ENCODE results near the gene PDGFB. TPM values are rescaled to one million over a fixed set of nuclear protein-coding genes. Genes with fewer than 3 reads are reported as not detected.

PDGFB gene
- total and polyA plus RNA-seq, 7 donors = 1.4 to 9.6 (median 5.5) TPM

DNA sequence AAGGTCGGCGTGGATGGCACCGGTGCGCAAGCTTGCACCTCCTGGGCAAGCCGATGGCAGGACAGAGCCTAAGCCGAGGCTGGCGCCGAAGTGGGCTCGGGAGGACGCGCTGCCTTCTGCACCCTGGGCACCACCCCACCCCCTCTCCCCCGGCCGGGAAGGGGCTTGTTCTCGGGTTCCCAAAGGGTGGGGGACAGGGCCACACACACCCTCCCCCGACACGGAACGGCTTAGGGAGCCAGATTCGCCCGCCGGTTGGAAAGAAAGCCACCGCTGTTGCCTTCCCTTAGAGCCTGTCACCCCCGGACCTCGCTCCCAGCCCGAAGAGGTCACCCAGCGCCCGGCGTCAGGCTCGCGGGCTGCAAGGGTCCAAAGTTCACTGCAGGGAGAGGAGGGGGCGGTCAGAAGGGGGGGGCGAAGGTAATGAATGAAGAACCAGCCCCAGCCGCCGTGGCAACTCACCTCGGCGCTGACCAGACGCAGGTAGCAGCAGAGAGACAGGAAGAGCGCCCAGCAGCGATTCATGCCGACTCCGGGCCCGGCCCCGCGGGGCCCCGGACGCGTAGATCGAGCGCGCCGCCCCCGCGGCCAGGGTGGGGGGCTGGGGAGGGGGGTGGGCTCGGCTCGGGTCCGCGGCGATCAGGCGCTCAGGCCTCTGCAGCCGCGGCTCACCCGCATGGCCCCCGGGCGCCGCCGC lies 1.2 kb downstream of the PDGFB start:
- no peak for DNase-seq
- H3K27ac ChIP-seq = peak overlapping the region; percentile 67 to 76 (median 70)
- intact Hi-C loops (cut with DNase I) = loop anchor here (5.0 kb wide), 2 partner anchors 69 to 71 kb away; no protein-coding TSS in a partner anchor
- peaks cover 0 to 56% (median 47%) of the 10 kb centered on the region in 4 donors for H3K4me1 ChIP-seq
- H3K27me3 ChIP-seq = peaks cover 21 to 65% (median 56%) of the 10 kb centered on the region in 3 donors
- H3K9me3 ChIP-seq = no peaks in the 10 kb centered on the region
- no peaks in the 10 kb centered on the region for H3K36me3 ChIP-seq
- no peak for TF ChIP-seq POLR2A (IDR thresholded peaks at IDR 0.05)
- TF ChIP-seq EP300 (IDR thresholded peaks at IDR 0.05) = no peak
- no peak for TF ChIP-seq POLR2AphosphoS5 (IDR thresholded peaks at IDR 0.05)
- no peak for TF ChIP-seq CTCF (IDR thresholded peaks at IDR 0.05)
- 1% methylated on average over 65 of the region's 65 CpGs for WGBS, 2 donors
- peak overlapping the region; percentile 32 to 57 (median 48) for H3K4me3 ChIP-seq

GRCh38 chr22:39242595-39243438 lies 2.0 kb downstream of the PDGFB start:
- Histone ChIP-seq H3K9me3 (no peaks in the 10 kb centered on the region), H3K27me3 (peaks cover 21 to 57% (median 56%) of the 10 kb centered on the region in 3 donors), H3K36me3 (no peaks in the 10 kb centered on the region), H3K4me3 (peak overlapping the region; percentile 32 to 57 (median 48)), H3K4me1 (peaks cover 0 to 60% (median 50%) of the 10 kb centered on the region in 4 donors), H3K27ac (peak overlapping the region; percentile 67 to 76 (median 70))
- intact Hi-C loops (cut with DNase I) = loop anchor here (5.0 kb wide), 2 partner anchors 69 to 71 kb away; no protein-coding TSS in a partner anchor
- WGBS, 2 donors = 1 to 2% methylated on average over 78 of the region's 78 CpGs
- DNase-seq = no peak
- TF ChIP-seq CTCF (IDR thresholded peaks at IDR 0.05) = no peak
- TF ChIP-seq EP300 (IDR thresholded peaks at IDR 0.05) = no peak
- no peak for TF ChIP-seq POLR2AphosphoS5 (IDR thresholded peaks at IDR 0.05)
- no peak for TF ChIP-seq POLR2A (IDR thresholded peaks at IDR 0.05)

DNA sequence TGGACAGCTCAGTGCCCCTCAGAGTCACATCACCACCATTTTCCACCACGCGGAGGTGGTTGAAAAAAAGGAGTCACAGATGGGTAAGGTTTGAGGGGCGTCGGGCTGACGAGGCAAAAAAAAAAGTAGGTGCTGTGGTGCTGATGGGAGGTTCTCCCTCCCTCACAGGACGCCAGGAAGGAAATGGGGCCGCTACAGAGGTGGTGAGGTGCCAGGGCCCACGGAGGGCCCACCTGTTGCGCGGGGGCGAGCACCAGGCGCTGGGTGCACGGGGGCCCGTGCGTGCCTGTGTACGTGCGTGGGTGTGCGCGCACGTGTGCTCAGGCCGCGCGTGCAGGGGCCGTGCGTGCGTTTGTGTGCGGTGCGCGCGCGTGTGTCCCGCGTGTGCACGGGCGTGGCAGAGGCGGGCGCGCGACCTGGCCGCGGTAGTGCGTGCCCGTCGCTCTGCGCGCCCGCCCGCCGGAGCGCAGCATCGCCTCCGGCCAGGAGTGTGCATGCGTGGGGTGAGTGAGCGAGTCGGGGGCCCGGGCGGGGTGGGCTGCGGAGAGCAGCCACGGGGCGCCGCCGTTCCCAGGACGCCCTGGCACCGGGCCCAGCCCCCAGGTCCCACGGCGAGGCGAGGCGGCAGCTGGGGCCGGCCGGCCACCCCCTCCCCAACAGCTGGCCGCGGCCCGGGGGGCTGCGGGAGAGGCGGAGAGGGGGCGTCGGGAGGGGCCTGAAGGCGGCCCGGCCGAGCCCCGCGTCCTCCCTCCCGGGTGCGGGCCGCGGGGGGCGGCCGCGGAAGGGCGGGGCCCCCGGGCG lies 2.8 kb downstream of the PDGFB start:
- peaks cover 0 to 60% (median 50%) of the 10 kb centered on the region in 4 donors for H3K4me1 ChIP-seq
- peaks cover 21 to 55% (median 50%) of the 10 kb centered on the region in 3 donors for H3K27me3 ChIP-seq

More for the DNA sequence above, 2.8 kb downstream of the PDGFB start:
- H3K36me3 ChIP-seq = no peaks in the 10 kb centered on the region
- TF ChIP-seq EP300 (IDR thresholded peaks at IDR 0.05) (no peak), CTCF (IDR thresholded peaks at IDR 0.05) (no peak), POLR2AphosphoS5 (IDR thresholded peaks at IDR 0.05) (no peak), POLR2A (IDR thresholded peaks at IDR 0.05) (no peak)
- DNase-seq = no peak
- intact Hi-C loops (cut with DNase I) = loop anchor here (5.0 kb wide), 2 partner anchors 70 kb away; no protein-coding TSS in a partner anchor
- peak overlapping the region in 3 of 4 donors; percentile 42 to 57 (median 53) for H3K4me3 ChIP-seq
- H3K27ac ChIP-seq = peak overlapping the region; percentile 67 to 76 (median 70)
- WGBS, 2 donors = 2 to 3% methylated on average over 92 of the region's 92 CpGs
- H3K9me3 ChIP-seq = no peaks in the 10 kb centered on the region

Measured in sigmoid colon (tissue), 7 donors.